Stimulated activated CD8-positive, alpha-beta memory T cell treated with anti-CD3 and anti-CD28 coated beads, Interleukin-12 subunit alpha, Interleukin-12 subunit beta, amount 100 ng/mL, for 1 hour (primary cell): ENCODE data around the gene SMYD1.

Experiments used
- DNase-seq: peaks from one replicate; pipeline ENCODE4 v3.0.0-alpha.2; 2020; ENCODE audit warnings: low read depth

SMYD1 gene

GRCh38 chr2:88090446-88091283, 23.0 kb downstream of the SMYD1 start:
- peak; percentile 2 for DNase-seq

GRCh38 chr2:88091943-88092342, 24.3 kb downstream of the SMYD1 start:
- no peak for DNase-seq

GRCh38 chr2:88092773-88093172, 25.1 kb downstream of the SMYD1 start:
- DNase-seq: no peak

- no peak for DNase-seq
Observed at GRCh38 chr2:88095022-88095421, 27.4 kb downstream of the SMYD1 start.

- DNase-seq: no peak
Observed at GRCh38 chr2:88096708-88097107, 29.1 kb downstream of the SMYD1 start.

- DNase-seq: no peak
Observed at GRCh38 chr2:88097192-88097591, 29.6 kb downstream of the SMYD1 start.

- DNase-seq: no peak
Observed at GRCh38 chr2:88097891-88098557, 30.4 kb downstream of the SMYD1 start.

GRCh38 chr2:88098558-88098900, 30.9 kb downstream of the SMYD1 start:
- no peak for DNase-seq

- no peak for DNase-seq
Observed at GRCh38 chr2:88099798-88100488, 32.3 kb downstream of the SMYD1 start.

- DNase-seq: no peak
Observed at GRCh38 chr2:88100489-88100858, 32.8 kb downstream of the SMYD1 start.

- DNase-seq: no peak
Observed at GRCh38 chr2:88108796-88109195, 41.2 kb downstream of the SMYD1 start.

- DNase-seq: no peak
Observed at GRCh38 chr2:88110830-88111229, 43.2 kb downstream of the SMYD1 start.

- DNase-seq: no peak
Observed at GRCh38 chr2:88113069-88113468, 45.4 kb downstream of the SMYD1 start.

- no peak for DNase-seq
Observed at GRCh38 chr2:88114889-88115288, 47.3 kb downstream of the SMYD1 start.

- no peak for DNase-seq
Observed at GRCh38 chr2:88115825-88116518, 48.3 kb downstream of the SMYD1 start.

GRCh38 chr2:88116669-88117432, 49.2 kb downstream of the SMYD1 start:
- DNase-seq: no peak

GRCh38 chr2:88117973-88118372, 50.3 kb downstream of the SMYD1 start:
- no peak for DNase-seq

- no peak for DNase-seq
Observed at GRCh38 chr2:88121678-88122077, 54.1 kb downstream of the SMYD1 start.

GRCh38 chr2:88122141-88122884, 54.7 kb downstream of the SMYD1 start:
- DNase-seq: no peak

GRCh38 chr2:88123164-88123974, 55.7 kb downstream of the SMYD1 start:
- DNase-seq: no peak
